ENCODE data around the gene MRPS31.
"Not testable (repeated sequence)": the region's sequence is repeated elsewhere in the genome, so short reads cannot be mapped to it uniquely, and the experiment has no call there.

MRPS31 gene

GRCh38 chr13:40789275-40790153 is 18.5 kb upstream of the MRPS31 start, which contains the start of gene SLC25A15:
Gene SLC25A15 (plus strand): TSS chr13:40789611. CDS start chr13:40793227, 3,616 bp downstream.
- DNase-seq: peak; percentile 77

GRCh38 chr13:40788540-40789274 is 17.7 kb upstream of the MRPS31 start:
- DNase-seq: not testable (repeated sequence)

GRCh38 chr13:40787062-40787461 is 16.1 kb upstream of the MRPS31 start:
- DNase-seq: no peak

GRCh38 chr13:40786568-40786996 is 15.6 kb upstream of the MRPS31 start:
- DNase-seq: no peak

GRCh38 chr13:40784540-40784939 is 13.6 kb upstream of the MRPS31 start:
- DNase-seq: no peak

- DNase-seq: not testable (repeated sequence)
Observed at GRCh38 chr13:40782971-40783370, 12.0 kb upstream of the MRPS31 start.

GRCh38 chr13:40781717-40782116 is 10.7 kb upstream of the MRPS31 start:
- no peak for DNase-seq

- DNase-seq: no peak
Observed at GRCh38 chr13:40780822-40781401, 9.9 kb upstream of the MRPS31 start.

GRCh38 chr13:40779796-40780285 is 8.9 kb upstream of the MRPS31 start:
- DNase-seq: no peak

- DNase-seq: no peak
Observed at GRCh38 chr13:40779049-40779448, 8.1 kb upstream of the MRPS31 start.

GRCh38 chr13:40777809-40778175 is 6.8 kb upstream of the MRPS31 start:
- no peak for DNase-seq

- DNase-seq: peak; percentile 74
Observed at GRCh38 chr13:40777166-40777808, 6.3 kb upstream of the MRPS31 start.

- peak; percentile 84 for DNase-seq
Observed at GRCh38 chr13:40776681-40777165, 5.7 kb upstream of the MRPS31 start.

GRCh38 chr13:40776232-40776631 is 5.2 kb upstream of the MRPS31 start:
- DNase-seq: peak; percentile 46

- no peak for DNase-seq
Observed at GRCh38 chr13:40774672-40775071, 3.7 kb upstream of the MRPS31 start.

- DNase-seq: no peak
Observed at GRCh38 chr13:40772765-40773473, 1.9 kb upstream of the MRPS31 start.

- no peak for DNase-seq
Observed at GRCh38 chr13:40770609-40770933, 419 bp downstream of the MRPS31 start.

- DNase-seq: no peak
Observed at GRCh38 chr13:40769970-40770369, 1.0 kb downstream of the MRPS31 start.

GRCh38 chr13:40765602-40766001 is 5.4 kb downstream of the MRPS31 start:
- no peak for DNase-seq

- peak; percentile 53 for DNase-seq
Observed at GRCh38 chr13:40764587-40765403, 6.2 kb downstream of the MRPS31 start.

GRCh38 chr13:40762849-40763248 is 8.1 kb downstream of the MRPS31 start:
- no peak for DNase-seq
